Hematopoietic multipotent progenitor cell treated with erythropoietin and hydrocortisone succinate and interleukin-3 and kit ligand, for 4 days (in vitro differentiated cells): Measurements from ENCODE around the gene CDH13.
A peak's percentile ranks its signal among the peaks of the same experiment; 100 is the strongest.

Experiments
- DNase-seq: peaks from one replicate; pipeline ENCODE4 v3.0.0-alpha.2; 2015

The CDH13 gene

DNA sequence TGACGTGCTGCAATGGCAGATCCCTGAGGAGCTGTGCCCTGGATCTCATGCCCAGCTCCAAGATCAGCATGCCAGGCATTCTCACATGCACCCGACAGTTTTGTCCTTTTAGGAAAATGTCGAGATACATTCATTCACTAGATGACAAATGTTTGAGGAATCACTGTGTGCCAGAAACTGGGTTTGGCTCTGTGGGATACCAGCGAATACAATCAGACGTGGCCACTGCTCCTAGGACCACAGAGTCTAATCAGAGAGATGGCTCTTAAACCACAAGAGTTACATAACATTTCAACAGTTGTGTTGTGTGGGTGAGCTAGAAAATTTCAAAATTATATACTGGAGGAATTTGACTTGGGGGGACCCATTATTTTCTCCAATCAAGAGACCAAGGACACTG is 579.7 kb downstream of the CDH13 start:
- DNase-seq = peak; percentile 33

DNA sequence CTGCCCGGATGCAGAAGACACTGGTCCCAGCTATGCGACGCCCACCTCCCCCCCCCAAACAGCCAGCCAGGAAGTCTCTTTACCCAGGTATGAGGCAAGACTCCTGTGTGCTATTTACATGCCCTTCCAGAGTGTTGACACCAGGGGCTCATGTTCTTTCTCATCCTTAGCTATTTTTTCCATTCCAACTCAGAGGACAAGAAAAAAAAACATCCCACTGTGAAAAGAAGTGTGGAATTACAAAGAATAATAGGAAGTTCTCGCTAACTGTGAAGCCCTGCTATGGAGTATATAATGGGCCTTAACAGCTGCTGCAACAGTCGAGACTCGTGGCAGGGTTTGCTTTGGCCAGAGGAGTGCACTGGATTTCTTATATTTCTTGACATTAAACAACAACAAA is 584.9 kb downstream of the CDH13 start:
- no peak for DNase-seq

DNA sequence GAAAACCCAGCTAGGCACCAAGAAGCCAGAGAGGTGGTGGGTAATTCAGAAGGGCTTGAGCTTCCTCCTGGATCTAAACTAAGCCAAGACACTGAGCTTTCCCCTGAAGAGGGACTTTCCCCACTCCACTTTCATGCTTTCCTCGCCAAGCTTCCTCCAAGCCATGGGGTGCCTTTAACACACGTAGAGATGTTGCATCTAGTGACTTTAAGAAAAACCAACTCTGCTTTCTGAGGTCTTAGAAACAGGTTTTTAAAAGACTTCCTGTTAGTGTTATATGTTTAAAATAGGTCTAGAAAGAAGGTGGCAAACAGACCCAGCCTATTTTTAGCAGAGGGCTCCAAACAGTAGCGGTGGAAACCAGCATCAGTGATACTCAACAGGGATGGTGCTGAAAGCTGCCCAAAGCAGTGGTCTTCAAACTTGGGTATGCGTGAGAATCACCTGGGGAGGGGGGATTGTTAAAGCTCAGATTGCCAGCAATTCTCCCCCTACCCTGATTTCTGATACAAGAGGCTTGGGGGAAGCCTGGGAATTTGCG is 585.6 kb downstream of the CDH13 start:
- DNase-seq = no peak

DNA sequence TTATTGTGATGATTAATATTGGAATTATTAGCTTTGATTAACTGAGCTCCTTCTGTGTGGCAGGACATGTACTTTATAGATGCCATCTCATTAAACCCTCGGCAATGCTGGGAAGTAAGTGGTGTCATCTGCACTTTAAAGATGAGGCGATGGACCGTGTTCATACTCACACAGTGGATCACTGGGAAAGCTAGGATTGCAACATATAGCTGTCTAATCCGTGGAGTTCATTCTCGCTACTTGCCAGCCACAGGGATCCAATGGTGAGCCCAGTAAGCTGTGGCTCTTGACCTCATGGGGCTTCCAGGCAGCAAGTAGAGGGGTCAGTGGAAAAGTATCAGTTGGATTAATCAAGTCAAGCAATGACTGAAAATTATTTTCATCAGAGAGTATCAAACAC is 587.9 kb downstream of the CDH13 start:
- DNase-seq = no peak

DNA sequence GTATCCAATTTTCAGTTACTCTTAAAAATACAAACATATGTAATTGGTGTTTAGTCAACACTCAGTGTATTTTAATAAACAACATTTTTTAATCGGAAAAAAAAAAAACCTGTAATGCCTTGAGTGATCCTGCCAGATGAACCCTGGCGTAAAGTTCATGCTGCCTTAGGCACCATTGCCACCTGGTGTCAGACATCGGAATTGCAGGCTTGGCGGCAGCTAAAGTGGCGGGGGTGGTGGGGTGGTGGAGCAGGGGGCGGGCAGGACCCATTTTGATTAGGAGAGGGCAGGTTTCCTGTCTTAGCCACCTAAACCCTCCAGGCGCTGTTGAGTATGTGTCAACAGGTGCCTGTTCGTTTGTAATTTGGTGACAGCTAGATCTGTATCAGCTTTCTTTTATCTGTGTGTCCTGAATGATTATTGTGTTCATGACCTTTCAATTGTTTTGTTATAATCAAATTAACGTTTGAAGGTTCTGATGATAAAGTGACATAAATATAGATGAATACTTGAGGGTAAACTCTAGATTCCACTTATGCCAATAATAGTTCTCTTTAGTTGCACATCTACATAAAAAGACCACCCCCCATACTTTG is 588.7 kb downstream of the CDH13 start:
- peak; percentile 64 for DNase-seq

DNA sequence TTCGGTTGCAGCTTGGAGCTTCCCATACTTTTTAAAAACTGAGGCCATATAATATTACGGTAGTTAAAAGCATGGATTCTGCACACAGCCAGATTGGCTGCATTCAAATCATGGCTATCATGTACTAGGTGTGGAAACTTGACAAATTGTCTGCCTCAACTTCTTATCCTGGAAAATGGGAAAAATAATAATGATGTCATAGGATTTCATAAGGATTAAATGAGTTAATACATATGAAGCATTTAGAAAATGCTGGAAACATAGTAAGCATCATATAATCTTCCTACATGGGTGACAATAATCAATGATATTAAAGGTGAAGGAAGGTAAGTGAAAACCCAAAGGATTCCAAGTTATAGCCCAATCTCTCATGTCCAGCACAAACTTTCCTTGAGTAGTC is 592.5 kb downstream of the CDH13 start:
- no peak for DNase-seq

DNA sequence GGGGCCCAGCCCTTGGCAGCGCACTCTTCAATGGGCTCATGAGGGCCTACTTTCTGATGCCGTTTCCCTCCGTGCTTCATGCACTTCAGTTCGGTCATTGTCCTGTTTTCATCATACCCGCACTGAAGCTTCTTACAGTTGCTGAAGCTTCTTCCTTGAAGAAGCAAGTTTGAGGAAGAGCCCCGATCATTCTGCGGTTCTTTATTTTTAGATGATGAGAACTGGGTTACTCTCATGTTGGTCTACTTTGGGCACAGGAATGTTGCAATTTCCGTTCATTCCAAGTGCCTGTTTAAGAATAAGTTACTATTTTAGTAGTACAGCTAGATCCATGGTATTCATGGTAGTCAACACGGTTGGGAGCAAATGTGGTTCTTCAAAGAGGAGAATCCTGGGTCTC is 593.3 kb downstream of the CDH13 start:
- DNase-seq = no peak

DNA sequence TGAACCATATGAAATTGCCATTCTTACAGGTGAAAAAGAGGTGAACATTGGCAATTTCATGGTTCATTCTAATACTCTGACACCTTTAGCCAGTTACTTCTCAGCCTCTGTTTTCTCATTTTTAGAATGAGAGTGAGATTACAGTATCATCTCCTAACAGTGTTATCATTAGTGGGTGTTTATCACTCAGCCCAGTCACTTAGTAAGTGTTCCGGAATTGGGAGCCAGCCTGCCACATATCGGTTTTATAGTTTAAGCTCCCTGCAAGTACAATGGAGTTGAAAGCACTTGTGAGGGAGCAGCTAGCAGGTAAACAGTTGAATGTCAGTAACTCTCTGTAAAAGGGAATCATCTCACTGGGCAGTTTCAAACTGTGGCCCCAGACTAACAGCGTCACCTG is 597.9 kb downstream of the CDH13 start:
- no peak for DNase-seq

DNA sequence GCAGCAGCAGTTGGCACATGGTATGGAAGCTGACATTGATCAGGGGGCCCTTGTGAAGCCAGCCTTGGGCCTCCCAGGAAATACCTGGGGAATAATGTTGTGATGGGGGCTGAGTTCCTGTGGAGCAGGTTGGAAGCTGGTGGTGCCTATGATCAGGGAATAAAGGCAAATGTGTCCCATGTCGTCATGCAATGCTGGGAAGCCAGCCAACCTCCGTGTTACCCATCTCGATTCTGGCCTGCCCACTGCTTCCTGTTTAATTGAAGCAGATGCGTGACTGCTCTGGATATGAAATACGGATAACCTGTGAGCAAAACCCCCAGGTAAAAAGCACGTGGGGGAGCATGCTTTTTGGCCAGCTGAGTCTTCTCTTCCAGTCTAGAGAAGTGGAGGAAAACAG is 600.6 kb downstream of the CDH13 start:
- DNase-seq = no peak

DNA sequence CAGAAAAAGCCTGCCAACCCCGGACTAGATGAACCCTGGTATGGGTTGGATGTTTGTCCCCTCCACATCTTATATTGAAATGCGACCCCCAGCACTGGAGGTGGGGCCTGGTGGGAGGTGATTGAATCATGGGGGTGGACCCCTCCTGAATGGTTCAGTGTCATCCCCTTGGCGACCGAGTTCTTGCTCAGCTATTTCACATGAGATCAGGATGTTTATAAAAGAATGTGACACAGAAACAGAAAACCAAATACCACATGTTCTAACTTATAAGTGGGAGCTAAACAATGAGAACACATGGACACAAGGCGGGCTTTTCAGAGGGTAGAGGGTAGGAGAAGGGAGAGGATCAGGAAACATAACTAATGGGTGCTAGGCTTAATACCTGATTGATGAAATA is 605.0 kb downstream of the CDH13 start:
- DNase-seq = no peak

DNA sequence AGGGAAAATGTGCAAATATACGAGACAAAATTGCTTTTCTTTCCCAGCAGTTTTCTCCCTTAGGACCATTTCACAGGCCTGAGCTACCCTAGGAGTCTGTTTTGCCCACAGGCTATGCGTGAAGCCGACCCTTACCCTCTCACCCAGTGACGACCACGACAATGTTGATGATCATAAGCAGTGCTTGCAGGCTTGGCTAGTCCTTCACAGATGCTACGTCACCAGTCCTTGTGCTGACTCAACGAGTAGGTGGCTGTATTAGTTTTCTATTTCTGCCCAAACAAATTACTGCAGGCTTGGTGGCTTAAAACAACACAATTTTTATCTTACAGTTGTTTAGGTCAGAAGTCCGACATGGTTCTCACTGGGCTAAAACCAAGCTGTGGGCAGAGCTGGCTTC is 606.4 kb downstream of the CDH13 start:
- no peak for DNase-seq

DNA sequence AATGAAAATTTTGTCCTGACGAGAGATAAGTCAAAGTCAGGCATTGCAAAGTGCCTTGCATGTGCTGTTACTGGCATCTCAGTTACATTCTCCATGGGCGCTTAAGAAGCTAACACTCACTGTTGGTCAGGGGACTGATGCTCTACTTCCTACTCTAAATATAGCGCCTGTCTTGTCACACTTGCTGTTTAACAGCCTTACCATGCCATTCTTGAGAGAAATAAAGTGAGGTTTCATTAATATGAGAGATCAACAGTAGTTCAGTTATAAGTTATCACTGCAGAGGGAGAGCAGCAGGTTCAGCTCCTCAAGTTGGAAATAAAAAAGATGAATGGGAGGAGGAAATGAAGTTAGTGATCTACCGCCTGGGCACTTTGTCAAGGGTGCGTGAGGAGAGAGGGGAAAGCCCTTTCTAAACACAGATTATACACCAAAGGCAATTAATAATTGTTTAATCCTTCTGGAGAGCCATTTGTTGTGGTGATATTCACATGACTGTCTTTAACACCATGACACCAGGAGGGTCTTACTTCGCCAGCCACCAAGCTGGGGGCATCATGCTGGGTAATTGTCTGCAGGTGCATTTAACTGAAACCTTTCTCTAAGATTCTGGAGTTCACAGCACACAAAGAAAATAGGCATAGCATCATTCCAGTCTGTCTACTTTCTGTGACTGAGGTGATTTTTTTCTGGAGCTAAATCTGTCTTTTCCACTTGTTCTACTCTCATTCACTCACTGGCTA is 612.4 kb downstream of the CDH13 start:
- no peak for DNase-seq

DNA sequence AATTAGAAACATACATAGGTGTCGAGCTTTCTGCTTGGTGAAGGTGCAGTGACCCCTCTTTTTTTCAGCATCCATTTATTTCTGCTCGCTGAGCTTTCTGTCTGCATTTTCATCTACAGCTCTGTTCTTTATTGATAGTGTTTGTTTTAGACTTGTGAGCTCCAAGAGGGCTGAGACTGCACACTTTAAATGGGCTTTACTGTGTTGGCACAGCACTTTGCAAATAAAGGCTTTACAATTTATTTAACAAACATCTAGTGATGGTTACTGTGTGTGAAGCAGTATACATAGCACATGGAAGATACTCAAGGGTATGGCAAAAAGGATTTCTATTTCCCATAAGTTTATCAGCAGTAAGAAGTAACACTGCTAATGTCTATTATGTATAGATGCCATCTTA is 617.3 kb downstream of the CDH13 start:
- DNase-seq = no peak

DNA sequence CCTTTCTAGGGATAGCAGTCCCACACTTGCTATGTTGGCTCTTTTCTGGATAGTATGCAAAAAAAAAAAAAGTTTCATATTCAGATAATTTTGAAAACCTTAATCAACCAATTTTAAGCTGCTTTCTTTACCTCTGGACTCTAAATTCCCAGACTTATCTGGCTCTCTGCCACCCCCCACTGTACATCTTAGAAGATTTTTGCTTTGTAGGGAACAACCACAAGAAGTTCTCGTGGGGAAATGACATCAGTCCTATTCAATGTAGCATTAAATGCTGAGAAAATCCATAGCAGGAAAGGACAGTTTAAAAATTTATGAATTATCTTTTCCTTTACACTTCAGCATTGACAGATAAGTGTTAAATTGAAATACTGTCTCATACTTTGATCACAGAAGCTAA is 618.3 kb downstream of the CDH13 start:
- no peak for DNase-seq

DNA sequence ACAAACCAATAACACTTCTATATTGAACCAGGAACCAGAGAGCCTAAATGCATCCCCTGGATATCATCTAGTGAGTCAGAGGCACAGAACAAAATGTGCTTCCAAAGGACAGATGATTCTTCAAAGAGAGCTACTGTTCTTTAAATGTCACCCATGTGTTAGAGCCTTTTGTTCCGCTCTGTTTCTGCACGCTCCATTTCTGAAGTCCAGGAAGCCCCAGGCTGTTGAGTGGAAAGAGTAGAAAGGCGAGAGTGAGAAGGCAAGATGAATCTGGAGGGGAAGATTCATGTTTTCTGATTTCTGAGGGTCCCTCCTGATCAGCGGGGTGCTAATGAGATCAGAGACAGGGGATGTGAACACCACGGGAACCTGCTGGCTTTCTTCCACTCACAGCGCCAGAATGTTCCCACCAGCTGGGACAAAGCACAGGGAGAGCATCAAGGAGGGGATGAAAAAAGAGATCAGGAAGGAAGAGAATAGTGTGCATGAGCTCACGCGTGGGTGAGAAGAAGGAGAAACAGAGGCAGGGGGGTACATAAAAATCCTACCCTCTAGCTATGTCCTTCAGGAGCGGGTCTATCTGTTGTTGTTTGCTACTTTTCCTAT is 621.1 kb downstream of the CDH13 start:
- DNase-seq = no peak

DNA sequence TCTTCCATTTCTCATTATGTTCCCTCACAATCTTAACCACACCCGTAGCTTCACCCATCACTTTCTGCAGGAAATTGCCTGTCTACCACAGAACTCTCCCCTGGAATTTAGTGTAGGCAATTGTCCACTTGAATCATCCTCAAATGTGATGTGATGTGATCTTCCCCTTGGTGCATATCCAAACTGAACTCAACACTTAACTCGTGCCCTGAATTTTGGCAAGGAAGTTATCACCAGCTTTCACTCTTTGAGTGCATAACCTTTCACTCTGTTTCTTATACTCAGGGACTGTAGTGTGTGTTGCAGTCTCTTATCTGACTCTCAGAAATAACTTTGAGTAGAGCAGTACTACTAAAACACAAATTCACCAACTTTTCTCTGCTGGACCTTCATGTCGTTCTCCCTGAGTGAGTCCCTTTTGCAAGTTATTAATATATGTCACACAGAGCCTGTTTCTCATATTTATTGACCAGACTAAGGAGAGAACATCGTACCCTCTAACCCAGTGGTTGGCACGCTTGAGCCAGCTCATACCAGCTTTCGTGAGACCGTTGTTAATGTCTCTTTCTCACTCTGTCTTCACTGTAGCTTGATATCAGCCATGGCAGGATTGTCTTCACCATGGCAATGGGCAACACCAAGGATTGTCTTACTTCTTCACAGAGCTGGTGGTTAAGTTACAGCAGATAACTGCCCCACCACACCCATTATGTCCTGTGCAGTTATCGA is 622.1 kb downstream of the CDH13 start:
- DNase-seq = peak; percentile 1

DNA sequence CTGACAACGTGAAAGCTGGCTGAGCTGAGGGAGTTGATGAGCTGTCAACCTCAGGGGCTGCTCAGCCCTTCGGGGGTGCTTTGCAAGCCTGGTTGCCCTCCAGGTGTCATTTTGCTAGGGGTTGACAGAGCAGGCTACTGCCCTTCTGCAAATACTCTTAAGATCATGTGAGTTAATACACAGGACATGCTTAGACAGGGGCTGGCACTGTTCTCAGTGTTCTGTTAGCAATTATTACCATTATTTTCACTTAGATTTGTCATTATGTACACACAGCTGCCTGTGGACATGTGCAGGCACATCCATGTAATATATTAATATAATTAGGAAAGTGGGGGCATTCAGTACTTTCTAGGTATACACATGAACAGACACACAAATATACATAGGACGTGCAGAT is 626.8 kb downstream of the CDH13 start:
- DNase-seq = no peak

DNA sequence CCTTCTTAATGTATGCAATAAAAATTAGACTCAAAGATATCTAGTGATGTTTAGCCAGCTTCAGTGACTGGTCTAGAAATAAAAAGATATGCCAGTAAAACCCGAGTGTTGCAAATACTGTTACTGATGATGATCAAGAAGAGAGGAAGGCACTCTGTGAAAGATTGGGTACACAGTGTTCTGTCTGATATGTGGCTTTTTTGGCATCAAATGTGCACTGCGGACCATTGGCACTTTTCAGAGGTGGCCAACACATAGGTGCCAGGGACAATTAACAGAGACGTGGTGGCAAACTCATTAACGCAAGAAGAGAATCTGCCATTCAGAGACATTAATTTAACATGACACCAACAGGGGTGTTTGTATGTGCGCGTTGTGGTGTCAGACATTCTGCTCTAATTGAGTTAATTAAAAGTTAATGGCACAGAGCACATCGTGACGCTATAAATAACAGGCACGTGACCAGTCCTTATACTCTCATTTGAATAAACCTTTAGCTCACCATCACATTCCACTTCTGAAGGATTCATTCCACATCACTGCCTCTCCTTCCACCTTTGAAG is 631.7 kb downstream of the CDH13 start:
- no peak for DNase-seq

DNA sequence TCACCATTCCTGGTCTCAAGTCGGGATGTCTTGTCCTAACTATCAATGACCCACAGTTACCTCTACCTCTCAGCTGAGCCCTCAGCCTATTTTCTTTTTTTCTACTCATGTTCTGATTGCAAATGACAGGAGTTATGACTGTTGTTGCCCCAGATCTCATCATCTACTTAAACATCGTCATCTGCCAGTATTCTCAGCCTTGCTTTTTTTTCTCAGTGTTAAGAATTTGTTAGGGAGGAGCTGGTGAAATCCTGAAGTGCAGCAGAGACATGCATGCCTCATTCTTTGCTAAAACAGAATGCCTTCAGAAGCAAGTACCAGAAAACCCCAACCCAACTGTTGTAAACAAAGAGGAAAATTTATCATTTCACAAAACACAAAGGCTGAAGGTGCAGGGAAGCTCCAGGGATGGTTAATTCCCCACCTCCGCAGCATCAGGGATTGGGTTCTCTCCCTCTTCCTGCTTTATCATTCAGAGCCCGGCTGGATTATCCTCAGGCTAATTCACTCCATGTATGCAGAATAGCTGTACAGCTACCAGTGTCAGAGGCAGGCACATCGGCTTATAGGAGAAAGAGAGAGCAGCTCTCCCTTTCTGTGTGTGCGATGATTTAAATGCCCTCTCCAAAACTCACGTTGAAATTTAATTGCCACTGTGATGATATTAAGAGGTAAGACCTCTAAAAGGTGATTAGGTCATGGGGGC is 640.2 kb downstream of the CDH13 start:
- DNase-seq = no peak

DNA sequence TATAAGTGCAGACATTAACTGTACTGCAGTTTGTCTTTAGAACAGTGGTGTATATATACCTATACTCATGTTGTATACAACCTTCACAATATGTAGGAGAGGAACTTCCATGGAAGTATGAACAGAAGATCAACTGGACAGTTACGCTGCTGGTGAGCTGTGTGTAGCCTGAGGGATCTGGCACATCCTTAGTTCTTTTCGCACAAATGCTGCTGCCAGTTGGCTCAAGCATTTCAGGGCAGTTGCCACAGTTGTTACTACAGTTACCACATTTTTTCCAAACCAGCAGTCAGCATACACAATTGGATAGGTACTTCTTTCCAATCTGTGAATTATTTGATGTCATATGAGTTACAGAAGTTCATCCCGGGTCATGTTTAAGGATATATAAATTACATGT is 641.4 kb downstream of the CDH13 start:
- DNase-seq = no peak

DNA sequence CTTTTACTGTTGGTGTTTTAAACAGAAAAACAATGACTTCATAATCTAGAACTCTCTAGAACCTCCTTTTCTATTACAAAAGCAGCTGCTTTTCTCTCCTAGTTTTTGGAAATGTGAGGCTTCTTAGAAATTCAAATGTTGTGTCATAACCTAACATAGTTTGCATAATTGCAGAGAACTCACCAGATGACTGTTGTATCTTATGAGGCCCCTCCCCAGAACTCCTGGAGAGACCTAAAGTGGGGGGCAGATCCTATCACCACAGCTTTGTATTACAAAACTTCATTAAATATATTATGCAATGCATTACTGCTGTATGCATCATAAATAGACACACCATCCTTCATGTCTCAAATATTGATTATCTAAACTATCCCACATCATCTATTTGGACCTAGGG is 642.3 kb downstream of the CDH13 start:
- no peak for DNase-seq

DNA sequence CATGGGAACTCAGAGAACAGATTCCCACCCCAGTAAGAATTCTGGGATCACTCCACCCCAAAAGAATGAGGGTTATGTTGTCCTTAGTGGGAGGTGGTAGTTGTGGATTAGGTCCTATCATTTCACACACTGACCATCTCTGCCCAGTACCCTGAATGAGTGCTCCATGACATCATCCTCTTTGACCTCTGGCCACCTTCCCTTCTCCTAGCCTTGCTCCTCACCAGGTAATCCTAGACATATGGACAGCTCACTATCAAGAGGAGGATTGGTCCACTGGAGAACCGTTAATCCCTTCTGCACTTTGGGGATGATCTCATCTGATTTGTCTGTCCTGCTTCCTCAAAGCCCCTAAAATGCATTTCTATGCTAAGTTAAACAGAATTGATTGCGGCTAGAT is 642.8 kb downstream of the CDH13 start:
- DNase-seq = no peak

DNA sequence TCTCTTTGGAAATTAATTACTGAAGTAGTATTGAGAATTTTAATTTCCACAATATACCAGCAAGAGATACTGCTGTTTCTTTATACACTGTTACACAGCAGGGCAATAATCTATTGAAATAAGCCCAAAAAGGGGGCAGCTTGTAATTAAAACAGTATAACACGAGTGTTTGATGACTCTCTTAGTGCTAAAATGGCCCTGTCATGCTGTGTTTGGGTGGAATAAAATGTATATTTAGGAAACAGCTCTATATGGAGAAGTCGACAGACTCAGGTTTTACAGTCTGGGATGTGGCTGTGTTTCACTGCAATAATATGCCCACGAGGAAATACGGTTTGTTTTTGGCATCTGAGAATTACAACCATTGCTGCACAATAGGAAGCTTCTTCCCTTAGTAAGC is 643.3 kb downstream of the CDH13 start:
- no peak for DNase-seq
